Activated T-cell treated with anti-CD3 and anti-CD28 coated beads, Interleukin-2, amount 50 U/mL, for 4 hours (primary cell): Measurements from ENCODE around the gene RYR1. TPM values are rescaled to one million over a fixed set of nuclear protein-coding genes. Genes with fewer than 3 reads are reported as not detected.
"Not testable (repeated sequence)": the region's sequence is repeated elsewhere in the genome, so short reads cannot be mapped to it uniquely, and the experiment has no call there.

Experiments used
- ATAC-seq, 2 donors: fragments of 200-7000 bp; cut with Tn5 transposase; one replicate each; pipeline ENCODE4 v1.10.0; 2021
- DNase-seq: peaks from one replicate; pipeline ENCODE4 v3.0.0-alpha.2; 2020
- H3K27me3 Mint-ChIP-seq: one replicate; pipeline ENCODE4 v1.8.0; 2021; ENCODE audit warnings: low read depth, mixed read lengths
- H3K36me3 Mint-ChIP-seq: one replicate; pipeline ENCODE4 v1.8.0; 2022; ENCODE audit warnings: mixed read lengths; ENCODE audit not compliant: insufficient read depth
- H3K4me1 Mint-ChIP-seq: one replicate; pipeline ENCODE4 v1.8.0; 2021; ENCODE audit warnings: low read depth, mixed read lengths
- H3K4me3 Mint-ChIP-seq: one replicate; pipeline ENCODE4 v1.8.0; 2021; ENCODE audit warnings: mild to moderate bottlenecking, moderate library complexity, mixed read lengths
- H3K9me3 Mint-ChIP-seq: one replicate; pipeline ENCODE4 v1.8.0; 2021; ENCODE audit warnings: mixed read lengths
- total RNA-seq, 3 donors: library from RNA; stranded (reverse); gene quantifications; one replicate each; pipeline ENCODE4 v1.2.1, GENCODE V29; 2021

Gene RYR1
- total RNA-seq, 3 donors from 2014 or later: 2.3 to 3.9 (median 3.2) TPM

- H3K4me3 Mint-ChIP-seq: no peak overlapping the region
- no peak for DNase-seq
- H3K36me3 Mint-ChIP-seq: peaks cover 4% of the 10 kb centered on the region
- H3K9me3 Mint-ChIP-seq: no peaks in the 10 kb centered on the region
- H3K27me3 Mint-ChIP-seq: no peaks in the 10 kb centered on the region
- no peak for ATAC-seq
- H3K4me1 Mint-ChIP-seq: no peaks in the 10 kb centered on the region
Observed at GRCh38 chr19:38411041-38411712, 22.3 kb upstream of the RYR1 start.

GRCh38 chr19:38411898-38412297, 21.6 kb upstream of the RYR1 start:
- not testable (repeated sequence) for H3K36me3 Mint-ChIP-seq

GRCh38 chr19:38412491-38412890, 21.0 kb upstream of the RYR1 start:
- ATAC-seq: no peak
- Mint-ChIP-seq H3K4me1 (peaks cover 11% of the 10 kb centered on the region), H3K9me3 (no peaks in the 10 kb centered on the region), H3K36me3 (no peaks in the 10 kb centered on the region), H3K4me3 (no peak overlapping the region), H3K27me3 (no peaks in the 10 kb centered on the region)
- DNase-seq: no peak

More at GRCh38 chr19:38411898-38412297, 21.6 kb upstream of the RYR1 start:
- not testable (repeated sequence) for H3K4me1 Mint-ChIP-seq, H3K27me3 Mint-ChIP-seq, H3K9me3 Mint-ChIP-seq, H3K4me3 Mint-ChIP-seq, ATAC-seq, DNase-seq

- no peaks in the 10 kb centered on the region for H3K36me3 Mint-ChIP-seq
- no peak for ATAC-seq
- H3K4me3 Mint-ChIP-seq: no peak overlapping the region
- no peak for DNase-seq
- no peaks in the 10 kb centered on the region for H3K27me3 Mint-ChIP-seq
- no peaks in the 10 kb centered on the region for H3K9me3 Mint-ChIP-seq
- peaks cover 16% of the 10 kb centered on the region for H3K4me1 Mint-ChIP-seq
Observed at GRCh38 chr19:38412961-38413360, 20.5 kb upstream of the RYR1 start.

- Mint-ChIP-seq H3K4me3 (no peak overlapping the region), H3K27me3 (no peaks in the 10 kb centered on the region), H3K36me3 (no peaks in the 10 kb centered on the region), H3K9me3 (no peaks in the 10 kb centered on the region), H3K4me1 (peaks cover 20% of the 10 kb centered on the region)
- no peak for DNase-seq
- ATAC-seq: no peak
Observed at GRCh38 chr19:38413416-38413815, 20.1 kb upstream of the RYR1 start.

GRCh38 chr19:38417146-38417543, 16.3 kb upstream of the RYR1 start:
- H3K9me3 Mint-ChIP-seq: no peaks in the 10 kb centered on the region
- H3K4me1 Mint-ChIP-seq: peaks cover 26% of the 10 kb centered on the region
- DNase-seq (no peak), ATAC-seq (no peak)
- H3K36me3 Mint-ChIP-seq: no peaks in the 10 kb centered on the region
- peak overlapping the region; percentile 80 for H3K4me3 Mint-ChIP-seq
- H3K27me3 Mint-ChIP-seq: no peaks in the 10 kb centered on the region

GRCh38 chr19:38417544-38418506, 15.7 kb upstream of the RYR1 start:
- DNase-seq (peak; percentile 43), ATAC-seq (peak; percentile 78 to 90)
- H3K27me3 Mint-ChIP-seq: no peaks in the 10 kb centered on the region
- peaks cover 26% of the 10 kb centered on the region for H3K4me1 Mint-ChIP-seq
- no peaks in the 10 kb centered on the region for H3K9me3 Mint-ChIP-seq
- H3K4me3 Mint-ChIP-seq: peak overlapping the region; percentile 80
- H3K36me3 Mint-ChIP-seq: no peaks in the 10 kb centered on the region

GRCh38 chr19:38420935-38421334, 12.6 kb upstream of the RYR1 start:
- Mint-ChIP-seq H3K27me3 (peaks cover 2% of the 10 kb centered on the region), H3K9me3 (no peaks in the 10 kb centered on the region), H3K4me3 (no peak overlapping the region), H3K4me1 (peaks cover 28% of the 10 kb centered on the region), H3K36me3 (no peaks in the 10 kb centered on the region)
- DNase-seq: no peak
- no peak for ATAC-seq

GRCh38 chr19:38421856-38422255, 11.6 kb upstream of the RYR1 start:
- Mint-ChIP-seq H3K4me1 (peaks cover 31% of the 10 kb centered on the region), H3K36me3 (no peaks in the 10 kb centered on the region), H3K9me3 (no peaks in the 10 kb centered on the region), H3K27me3 (peaks cover 2% of the 10 kb centered on the region), H3K4me3 (no peak overlapping the region)
- ATAC-seq: no peak
- DNase-seq: no peak

GRCh38 chr19:38422438-38422837, 11.1 kb upstream of the RYR1 start:
- peaks cover 2% of the 10 kb centered on the region for H3K27me3 Mint-ChIP-seq
- no peaks in the 10 kb centered on the region for H3K9me3 Mint-ChIP-seq
- H3K36me3 Mint-ChIP-seq: no peaks in the 10 kb centered on the region
- H3K4me3 Mint-ChIP-seq: no peak overlapping the region
- peaks cover 29% of the 10 kb centered on the region for H3K4me1 Mint-ChIP-seq
- ATAC-seq (no peak), DNase-seq (no peak)

GRCh38 chr19:38424272-38424671, 9.2 kb upstream of the RYR1 start:
- peaks cover 4% of the 10 kb centered on the region for H3K27me3 Mint-ChIP-seq
- peaks cover 25% of the 10 kb centered on the region for H3K4me1 Mint-ChIP-seq
- no peak for ATAC-seq
- no peak overlapping the region for H3K4me3 Mint-ChIP-seq
- H3K9me3 Mint-ChIP-seq: no peaks in the 10 kb centered on the region
- H3K36me3 Mint-ChIP-seq: no peaks in the 10 kb centered on the region
- no peak for DNase-seq

GRCh38 chr19:38425222-38425809, 8.2 kb upstream of the RYR1 start:
- no peak for DNase-seq
- no peak for ATAC-seq
- Mint-ChIP-seq H3K4me1 (peaks cover 31% of the 10 kb centered on the region), H3K36me3 (no peaks in the 10 kb centered on the region), H3K9me3 (no peaks in the 10 kb centered on the region), H3K27me3 (peaks cover 4% of the 10 kb centered on the region), H3K4me3 (peak overlapping the region; percentile 19)

GRCh38 chr19:38425810-38426466, 7.6 kb upstream of the RYR1 start, which contains the start of gene RASGRP4:
RASGRP4 (minus strand) TSS chr19:38426219; CDS start chr19:38426091, 128 bp downstream.
- Mint-ChIP-seq H3K4me1 (peaks cover 31% of the 10 kb centered on the region), H3K4me3 (peak within 1 kb of the TSS; percentile 61), H3K27me3 (peaks cover 8% of the 10 kb centered on the region), H3K9me3 (no peaks in the 10 kb centered on the region), H3K36me3 (no peaks in the 10 kb centered on the region)
- DNase-seq (no peak), ATAC-seq (peak; percentile 50 to 61)
